HG02763 (cell line): ENCODE data around the gene SRSF5.
"Not testable (repeated sequence)": the region's sequence is repeated elsewhere in the genome, so short reads cannot be mapped to it uniquely, and the experiment has no call there.

Source experiments
- ATAC-seq: cut with Tn5 transposase; IDR thresholded peaks from one replicate; pipeline ENCODE4 v1.9.1; 2021; ENCODE audit warnings: mild to moderate bottlenecking, moderate library complexity; ENCODE audit not compliant: unreplicated experiment

SRSF5 gene

GRCh38 chr14:69766984-69767368, at the start of gene SRSF5:
Gene SRSF5 (plus strand): TSS chr14:69767142. CDS start chr14:69768157, 1,015 bp downstream.
- peak; percentile 74 for ATAC-seq

DNA sequence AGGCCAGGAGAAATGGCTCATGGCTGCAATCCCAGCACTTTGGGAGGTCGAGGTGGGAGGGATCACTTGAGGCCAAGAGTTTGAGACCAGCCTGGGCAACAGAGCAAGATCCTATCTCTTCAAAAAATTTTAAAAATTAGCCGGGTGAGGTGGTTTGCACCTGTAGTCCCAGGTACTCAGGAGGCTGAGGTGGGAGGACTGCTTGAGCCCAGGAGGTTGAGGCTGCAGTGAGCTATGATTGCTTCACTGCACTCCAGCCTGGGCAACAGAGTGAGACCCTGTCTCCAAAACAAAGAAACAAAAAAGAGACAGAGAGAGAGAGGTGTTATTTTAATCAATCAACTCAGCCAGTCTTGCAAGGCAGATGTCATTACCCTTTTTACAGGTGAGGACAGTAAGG, 48.3 kb upstream of the SRSF5 start:
- not testable (repeated sequence) for ATAC-seq

- ATAC-seq: no peak
These were observed 47.4 kb upstream of the SRSF5 start for GRCh38 chr14:69719501-69719951.

DNA sequence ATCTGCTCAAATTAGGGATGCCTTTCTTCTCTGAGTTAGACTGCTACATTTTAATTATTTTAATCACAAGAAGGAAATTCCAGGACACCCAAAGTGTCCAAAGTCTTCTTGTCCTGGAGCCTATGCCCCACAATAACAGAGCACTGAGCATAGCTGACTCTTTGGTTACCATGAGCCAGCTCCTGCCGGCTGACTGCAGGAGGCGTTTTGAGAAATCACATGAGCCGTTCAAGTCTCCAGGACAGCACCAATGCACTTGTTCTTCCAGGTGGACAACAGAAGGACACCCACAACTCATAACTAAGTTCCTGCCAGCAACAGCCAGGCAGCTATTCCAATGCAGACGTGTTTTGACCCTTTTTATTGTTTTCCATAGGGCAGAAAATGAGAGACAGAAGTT, 46.0 kb upstream of the SRSF5 start:
- ATAC-seq: no peak

DNA sequence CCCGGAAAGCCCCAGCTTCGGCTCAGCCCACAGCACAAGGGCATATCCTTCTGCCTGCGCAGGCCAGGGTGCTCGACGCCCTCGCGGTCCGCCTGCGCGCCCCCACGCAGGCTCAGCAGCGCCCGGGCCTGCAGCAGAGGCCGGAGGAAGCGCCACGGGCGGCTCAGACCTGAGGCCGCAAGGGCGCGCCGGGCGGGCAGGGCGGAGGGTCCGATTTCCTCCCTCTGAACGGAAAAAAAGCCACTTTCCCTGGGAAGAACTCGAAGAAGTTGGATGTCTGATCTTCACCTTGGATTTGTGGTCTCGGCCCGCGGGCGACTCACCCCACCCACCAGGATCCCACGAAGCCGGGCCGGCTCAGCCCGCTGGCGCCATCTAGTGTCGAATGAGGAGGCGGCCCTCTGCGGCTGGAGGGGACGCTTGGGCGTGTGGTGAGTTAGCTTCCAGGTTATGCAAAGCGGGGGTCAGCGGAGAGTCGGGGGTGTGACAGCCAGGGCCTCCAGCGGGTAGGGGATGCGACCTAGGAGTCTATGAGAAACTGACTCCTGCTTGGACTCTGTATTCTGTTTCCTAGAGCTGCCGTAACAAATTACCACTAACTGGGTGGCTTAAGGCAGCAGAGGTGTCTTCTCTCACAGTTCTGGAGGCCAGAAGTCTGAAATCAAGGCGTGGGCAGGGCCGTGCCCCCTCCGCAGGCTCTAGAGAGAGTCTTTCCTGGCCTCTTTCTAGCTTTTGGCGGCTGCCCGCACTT, 40.0 kb upstream of the SRSF5 start:
- ATAC-seq: peak; percentile 83

- no peak for ATAC-seq
These were observed 39.1 kb upstream of the SRSF5 start for GRCh38 chr14:69727860-69728259.

DNA sequence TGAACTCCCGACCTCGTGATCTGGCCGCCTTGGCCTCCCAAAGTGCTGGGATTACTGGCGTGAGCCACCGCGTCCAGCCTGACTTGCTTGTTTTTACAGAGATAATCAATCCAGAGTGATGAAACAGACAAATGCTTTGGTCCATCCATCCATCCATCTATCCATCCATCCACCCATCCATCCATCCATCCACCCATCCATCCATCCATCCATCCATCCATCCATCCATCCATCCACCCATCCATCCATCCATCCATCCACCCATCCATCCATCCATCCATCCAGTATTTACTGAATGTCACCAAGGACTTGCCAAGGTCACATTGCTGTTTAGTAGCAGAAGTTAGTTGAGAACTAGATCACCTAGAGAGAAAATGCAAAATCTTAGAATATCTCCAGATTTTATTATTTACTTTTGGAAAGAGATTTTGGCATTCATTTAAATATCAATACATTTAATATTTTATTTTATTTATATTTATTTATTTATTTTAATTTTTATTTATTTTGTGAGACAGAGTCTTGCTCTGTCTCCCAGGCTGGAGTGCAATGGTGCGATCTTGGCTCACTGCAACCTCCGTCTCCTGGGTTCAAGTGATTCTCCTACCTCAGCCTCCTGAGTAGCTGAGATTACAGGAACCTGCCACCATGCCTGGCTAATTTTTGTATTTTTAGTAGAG, 34.9 kb upstream of the SRSF5 start:
- ATAC-seq: not testable (repeated sequence)

DNA sequence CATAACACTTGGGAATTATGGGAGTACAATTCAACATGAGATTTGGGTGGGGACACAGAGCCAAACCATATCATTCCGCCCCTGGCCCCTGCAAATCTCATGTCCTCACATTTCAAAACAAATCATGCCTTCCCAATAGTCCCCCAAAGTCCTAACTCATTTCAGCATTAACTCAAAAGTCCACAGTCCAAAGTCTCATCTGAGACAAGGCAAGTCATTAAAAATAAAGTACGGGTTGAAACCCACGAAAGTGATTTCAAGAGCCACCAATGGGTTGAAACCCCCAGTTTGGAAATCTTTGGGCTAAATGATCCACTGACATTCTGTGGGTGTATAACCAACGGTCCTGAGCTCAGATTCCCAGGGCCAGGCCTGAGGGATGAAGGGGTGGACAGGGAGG, 30.5 kb upstream of the SRSF5 start:
- not testable (repeated sequence) for ATAC-seq

DNA sequence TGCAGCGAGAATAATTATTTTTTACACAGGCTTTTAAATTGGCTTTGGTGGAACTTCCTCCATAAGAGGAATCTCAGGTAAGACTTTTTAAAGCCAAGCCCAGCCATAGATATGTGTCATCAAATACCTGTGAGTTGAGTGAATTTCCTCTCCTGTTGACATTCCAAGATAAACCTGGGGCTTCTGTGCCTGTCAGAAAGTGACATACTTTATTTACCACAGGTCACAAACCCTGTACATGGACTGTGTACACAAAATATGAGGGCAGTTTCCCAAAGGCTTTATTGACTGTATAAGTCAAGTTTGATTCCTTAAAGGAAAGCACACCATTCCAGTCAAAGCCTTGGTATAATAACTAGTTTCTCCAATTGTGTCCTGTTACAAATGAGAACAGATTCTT, 25.9 kb upstream of the SRSF5 start:
- ATAC-seq: no peak

DNA sequence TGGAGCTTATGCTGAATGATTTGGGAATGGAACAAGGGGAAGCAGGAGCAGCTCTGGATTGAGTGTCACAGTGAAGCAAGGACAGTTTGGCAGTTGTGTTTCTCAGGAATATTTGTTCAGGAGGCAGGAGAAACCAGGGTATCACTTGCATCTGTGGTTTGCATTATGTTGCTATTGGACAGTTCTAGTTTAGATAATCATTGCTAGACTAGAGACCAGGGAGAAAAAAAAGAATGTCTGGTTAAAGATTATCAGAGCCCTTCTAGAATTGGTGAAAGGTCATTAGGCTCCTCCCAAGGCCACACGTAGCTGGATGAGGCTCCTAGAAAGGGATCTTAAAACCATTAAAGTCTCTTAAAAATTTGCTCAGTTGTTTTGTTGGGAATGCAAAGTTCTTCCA, 17.0 kb upstream of the SRSF5 start:
- ATAC-seq: no peak

DNA sequence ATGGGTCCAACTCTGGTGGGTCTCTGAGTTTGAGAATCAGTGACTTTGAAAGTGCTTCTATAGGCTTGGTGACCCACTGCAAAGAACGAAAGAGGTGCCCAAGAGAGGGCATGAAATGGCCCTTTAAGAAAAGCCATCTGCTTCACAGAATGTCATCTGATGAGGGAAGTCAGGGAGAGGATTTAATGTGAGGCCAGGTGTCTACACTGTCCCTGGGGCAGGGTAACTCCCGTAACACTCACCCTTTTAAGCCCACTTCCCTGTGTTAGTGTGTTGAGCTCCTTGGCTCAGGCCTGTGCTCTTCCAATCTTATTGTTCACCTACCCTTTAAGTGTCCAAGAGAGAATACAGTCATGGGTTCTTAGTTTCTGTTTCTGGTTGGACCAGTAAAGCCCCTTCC, 16.4 kb upstream of the SRSF5 start:
- no peak for ATAC-seq

DNA sequence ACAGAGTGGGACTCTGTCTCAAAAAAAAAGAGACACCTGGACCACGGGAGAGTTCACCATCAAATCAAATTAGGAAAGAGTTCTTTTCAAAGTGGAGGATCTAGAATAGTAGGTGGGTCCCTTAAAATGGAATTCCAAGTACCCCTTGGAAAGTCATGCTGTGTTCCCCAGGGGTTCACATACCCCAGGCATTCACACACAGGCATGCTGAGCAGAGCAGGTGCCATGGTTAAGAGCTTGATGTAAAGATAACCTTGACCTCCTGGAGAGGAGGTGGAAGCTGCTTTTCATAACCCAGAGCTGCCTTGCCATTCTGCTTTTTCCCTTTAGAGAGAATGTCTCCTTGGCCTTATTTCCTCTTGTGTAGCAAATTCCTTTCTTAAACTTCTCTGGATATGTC, 14.2 kb upstream of the SRSF5 start:
- no peak for ATAC-seq

GRCh38 chr14:69753860-69754259, 13.1 kb upstream of the SRSF5 start:
- ATAC-seq: no peak

DNA sequence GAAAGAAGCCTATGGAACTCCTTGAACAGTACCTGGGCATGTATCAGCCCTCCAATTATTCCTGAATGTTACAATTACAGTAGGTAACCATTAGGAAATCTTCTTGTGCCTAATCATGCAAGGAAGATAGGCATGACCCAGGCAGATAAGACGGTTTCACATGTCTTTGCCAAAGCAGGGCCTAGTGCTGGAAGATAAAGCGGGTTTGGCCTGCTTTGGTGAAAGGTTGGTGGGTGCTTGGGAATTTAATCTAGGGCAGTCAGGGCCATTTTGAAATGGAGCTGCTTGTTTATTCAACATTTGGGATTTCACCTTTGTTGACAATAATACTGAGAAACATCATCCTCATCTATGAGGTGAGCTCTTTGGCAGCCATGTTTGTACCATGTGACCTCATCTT, 12.5 kb upstream of the SRSF5 start:
- ATAC-seq: no peak

DNA sequence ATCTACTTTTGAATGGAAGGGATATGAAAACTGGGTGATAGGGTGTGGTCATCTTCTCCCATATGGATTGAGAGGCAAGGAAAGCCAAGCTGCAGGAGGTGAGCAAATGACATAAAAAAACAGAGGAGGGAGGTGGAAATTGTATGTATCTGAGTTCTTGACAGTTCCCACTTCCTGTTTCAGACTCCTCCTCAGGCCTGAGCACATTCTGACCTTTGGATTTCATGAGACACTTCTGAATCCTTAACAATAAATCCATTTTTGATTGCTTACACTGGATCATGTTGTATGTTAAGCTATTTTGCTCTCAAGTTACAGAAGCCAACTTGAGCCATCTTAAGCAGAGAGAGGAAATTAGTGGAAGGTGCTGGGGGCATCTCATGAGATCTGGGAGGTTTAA, 11.6 kb upstream of the SRSF5 start:
- no peak for ATAC-seq

DNA sequence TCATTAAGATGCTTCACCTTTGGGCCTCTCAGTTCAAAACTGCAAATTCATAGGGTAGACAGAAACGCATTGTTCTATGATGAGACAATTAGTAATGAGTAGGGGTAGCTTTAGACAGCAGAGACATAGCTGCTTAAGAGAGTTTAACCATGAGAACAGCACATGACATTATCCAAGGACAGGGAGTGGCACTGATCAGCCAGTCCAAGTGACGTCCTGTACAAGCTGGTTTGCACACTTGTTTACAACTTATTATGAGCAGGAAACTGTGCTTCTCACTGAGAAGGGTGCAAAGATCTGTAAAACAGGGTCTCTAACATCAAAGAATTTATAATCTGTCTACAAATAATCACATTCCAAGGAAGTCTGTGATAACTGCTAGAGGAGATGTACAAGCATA, 11.2 kb upstream of the SRSF5 start:
- no peak for ATAC-seq

GRCh38 chr14:69756298-69756697, 10.6 kb upstream of the SRSF5 start:
- no peak for ATAC-seq

DNA sequence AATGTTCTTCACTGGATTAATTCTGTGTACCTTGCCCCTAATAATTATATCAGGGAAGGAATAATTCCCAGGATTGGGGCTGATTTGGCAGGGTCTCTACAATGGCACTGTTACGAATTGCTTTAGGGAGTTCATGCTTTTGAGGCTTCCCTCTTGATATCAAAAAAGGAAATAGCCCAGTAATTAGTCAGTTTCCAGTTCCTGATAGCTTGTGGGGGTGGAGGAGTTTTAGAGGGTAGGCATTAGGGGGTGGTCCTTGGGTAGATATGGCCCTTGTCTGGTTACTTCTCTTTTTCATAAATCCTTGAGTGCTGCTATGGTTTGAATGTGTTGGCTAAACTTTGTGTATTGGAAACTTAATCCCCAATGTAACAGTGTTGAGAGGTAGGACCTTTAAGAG, 6.1 kb upstream of the SRSF5 start:
- ATAC-seq: no peak

- ATAC-seq: no peak
These were observed 3.0 kb upstream of the SRSF5 start for GRCh38 chr14:69763761-69764510.

- ATAC-seq: peak; percentile 71
These were observed 542 bp downstream of the SRSF5 start for GRCh38 chr14:69767369-69767999.

GRCh38 chr14:69768873-69769272, 1.9 kb downstream of the SRSF5 start:
- ATAC-seq: no peak
